Measurements from ENCODE around the gene IQGAP2. TPM values are rescaled to one million over a fixed set of nuclear protein-coding genes. Genes with fewer than 3 reads are reported as not detected.

The IQGAP2 gene
- total and polyA plus RNA-seq, 2 donors (not counting 1 experiment from before 2014, with no cell fraction given): 8.1 to 15.0 TPM

DNA sequence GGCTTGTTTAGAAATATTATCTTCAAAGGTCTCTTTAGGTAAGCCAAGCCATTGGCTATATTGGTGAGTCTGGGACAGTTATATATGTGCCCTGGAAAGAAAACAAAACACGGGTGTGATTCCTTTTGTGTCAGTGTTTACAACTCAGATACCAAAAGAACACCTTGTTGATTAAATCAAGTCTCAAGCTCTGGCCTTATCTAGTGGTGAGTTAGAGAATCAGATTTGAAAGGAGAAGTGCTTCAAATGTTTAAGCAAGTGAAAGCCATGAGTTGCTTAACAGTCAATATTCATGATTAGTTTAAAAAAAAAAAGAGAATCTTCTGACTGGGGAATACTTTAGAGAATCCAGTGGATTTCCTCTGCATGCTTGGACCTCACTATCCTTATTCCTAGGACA, 68.3 kb downstream of the IQGAP2 start:
- Histone ChIP-seq H3K9me3 (ENCODE audit: control extremely low read depth in 1 of 3, control insufficient read depth in 2 of 3, insufficient read depth in 1 of 3, low read length in 2 of 3) (no peaks in the 10 kb centered on the region), H3K4me2 (replicated peaks; ENCODE audit: low read depth, low read length, poor library complexity, severe bottlenecking) (no peak overlapping the region), H3K9ac (ENCODE audit: low read length) (no peak overlapping the region), H3K4me3 (ENCODE audit: control extremely low read depth in 1 of 5, extremely low read depth in 1 of 5, insufficient read depth in 1 of 5, low read depth in 2 of 5, low read length in 4 of 5) (no peak overlapping the region), H3K27ac (ENCODE audit: low read length in 2 of 2) (no peak overlapping the region), H2AFZ (ENCODE audit: insufficient read depth, low read depth, low read length, poor library complexity, severe bottlenecking) (no peak overlapping the region), H3K79me2 (ENCODE audit: control insufficient read depth, insufficient read depth, low read length) (peaks cover 7% of the 10 kb centered on the region), H4K20me1 (ENCODE audit: control insufficient read depth, insufficient read depth, low read length, poor library complexity, severe bottlenecking) (no peaks in the 10 kb centered on the region), H3K4me1 (ENCODE audit: control insufficient read depth in 2 of 2, insufficient read depth in 2 of 2, low read length in 2 of 2) (peaks cover 5 to 8% of the 10 kb centered on the region in 2 donors), H3K36me3 (replicated peaks in 1 of 2; ENCODE audit: control extremely low read depth in 1 of 2, control insufficient read depth in 1 of 2, extremely low read depth in 1 of 2, insufficient read depth in 2 of 2, low read length in 1 of 2) (no peaks in the 10 kb centered on the region), H3K27me3 (replicated peaks in 1 of 4; ENCODE audit: control extremely low read depth in 1 of 4, control insufficient read depth in 3 of 4, insufficient read depth in 4 of 4, low read length in 3 of 4) (no peaks in the 10 kb centered on the region)
- TF ChIP-seq, protein P1, sequence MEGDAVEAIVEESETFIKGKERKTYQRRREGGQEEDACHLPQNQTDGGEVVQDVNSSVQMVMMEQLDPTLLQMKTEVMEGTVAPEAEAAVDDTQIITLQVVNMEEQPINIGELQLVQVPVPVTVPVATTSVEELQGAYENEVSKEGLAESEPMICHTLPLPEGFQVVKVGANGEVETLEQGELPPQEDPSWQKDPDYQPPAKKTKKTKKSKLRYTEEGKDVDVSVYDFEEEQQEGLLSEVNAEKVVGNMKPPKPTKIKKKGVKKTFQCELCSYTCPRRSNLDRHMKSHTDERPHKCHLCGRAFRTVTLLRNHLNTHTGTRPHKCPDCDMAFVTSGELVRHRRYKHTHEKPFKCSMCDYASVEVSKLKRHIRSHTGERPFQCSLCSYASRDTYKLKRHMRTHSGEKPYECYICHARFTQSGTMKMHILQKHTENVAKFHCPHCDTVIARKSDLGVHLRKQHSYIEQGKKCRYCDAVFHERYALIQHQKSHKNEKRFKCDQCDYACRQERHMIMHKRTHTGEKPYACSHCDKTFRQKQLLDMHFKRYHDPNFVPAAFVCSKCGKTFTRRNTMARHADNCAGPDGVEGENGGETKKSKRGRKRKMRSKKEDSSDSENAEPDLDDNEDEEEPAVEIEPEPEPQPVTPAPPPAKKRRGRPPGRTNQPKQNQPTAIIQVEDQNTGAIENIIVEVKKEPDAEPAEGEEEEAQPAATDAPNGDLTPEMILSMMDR (IDR thresholded peaks at IDR 0.05): no peak
- TF ChIP-seq EZH2 (IDR thresholded peaks at IDR 0.05; ENCODE audit: borderline replicate concordance, insufficient read depth, low read depth, low read length, poor library complexity, severe bottlenecking): no peak
- CTCF ChIA-PET: no interaction called here
- no CpG with 5 or more reads among the region's 1 CpG for WGBS (ENCODE audit: insufficient coverage)
- ATAC-seq (ENCODE audit: low read depth) (no peak), DNase-seq (no peak)
- POLR2A ChIA-PET: no interaction called here
- Mint-ChIP-seq H3K4me3 (no peak overlapping the region), H3K27ac (no peak overlapping the region), H3K4me1 (peaks cover 9% of the 10 kb centered on the region), H3K27me3 (no peaks in the 10 kb centered on the region), H3K9me3 (ENCODE audit: insufficient read depth) (no peaks in the 10 kb centered on the region)
- intact Hi-C loops (cut with micrococcal nuclease): no loop called here

DNA sequence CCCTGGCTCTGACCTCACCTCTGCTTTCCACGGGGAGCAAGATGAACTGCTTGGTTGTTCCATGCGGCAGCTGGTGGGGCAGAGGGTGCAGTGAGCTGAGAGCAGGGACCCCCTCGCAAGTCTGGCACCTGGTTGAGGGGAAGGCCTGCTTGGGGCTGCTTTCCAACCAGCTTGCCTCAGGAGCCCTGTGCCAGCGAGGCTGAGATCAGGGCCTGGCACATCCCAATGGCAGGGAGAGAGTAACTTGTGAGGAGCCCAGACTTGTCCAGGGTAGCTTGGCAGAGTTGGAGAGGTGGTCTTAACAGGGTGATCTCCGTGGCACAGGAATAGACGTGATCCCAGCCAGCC, 68.9 kb downstream of the IQGAP2 start:
- Histone ChIP-seq H3K27ac (ENCODE audit: low read length in 2 of 2) (no peak overlapping the region), H4K20me1 (ENCODE audit: control insufficient read depth, insufficient read depth, low read length, poor library complexity, severe bottlenecking) (no peaks in the 10 kb centered on the region), H3K9me3 (ENCODE audit: control extremely low read depth in 1 of 3, control insufficient read depth in 2 of 3, insufficient read depth in 1 of 3, low read length in 2 of 3) (no peaks in the 10 kb centered on the region), H3K9ac (ENCODE audit: low read length) (no peak overlapping the region), H3K79me2 (ENCODE audit: control insufficient read depth, insufficient read depth, low read length) (peaks cover 7% of the 10 kb centered on the region), H3K4me1 (ENCODE audit: control insufficient read depth in 2 of 2, insufficient read depth in 2 of 2, low read length in 2 of 2) (peaks cover 5 to 8% of the 10 kb centered on the region in 2 donors), H2AFZ (ENCODE audit: insufficient read depth, low read depth, low read length, poor library complexity, severe bottlenecking) (no peak overlapping the region), H3K36me3 (replicated peaks in 1 of 2; ENCODE audit: control extremely low read depth in 1 of 2, control insufficient read depth in 1 of 2, extremely low read depth in 1 of 2, insufficient read depth in 2 of 2, low read length in 1 of 2) (no peaks in the 10 kb centered on the region), H3K27me3 (replicated peaks in 1 of 4; ENCODE audit: control extremely low read depth in 1 of 4, control insufficient read depth in 3 of 4, insufficient read depth in 4 of 4, low read length in 3 of 4) (no peaks in the 10 kb centered on the region), H3K4me2 (replicated peaks; ENCODE audit: low read depth, low read length, poor library complexity, severe bottlenecking) (no peak overlapping the region), H3K4me3 (ENCODE audit: control extremely low read depth in 1 of 5, extremely low read depth in 1 of 5, insufficient read depth in 1 of 5, low read depth in 2 of 5, low read length in 4 of 5) (no peak overlapping the region)
- Mint-ChIP-seq H3K4me3 (no peak overlapping the region), H3K4me1 (peaks cover 9% of the 10 kb centered on the region), H3K27me3 (no peaks in the 10 kb centered on the region), H3K27ac (no peak overlapping the region), H3K9me3 (ENCODE audit: insufficient read depth) (no peaks in the 10 kb centered on the region)
- ATAC-seq (ENCODE audit: low read depth) (no peak), DNase-seq (no peak)
- ChIA-PET CTCF (no interaction called here), POLR2A (interaction anchor here (0.6 kb wide), 1 partner anchor 111 kb away, joined by 6 read pairs; no protein-coding TSS in a partner anchor)
- WGBS (ENCODE audit: insufficient coverage): 92% methylated on average over 3 of the region's 6 CpGs
- intact Hi-C loops (cut with micrococcal nuclease): no loop called here
- TF ChIP-seq, protein P1 (IDR thresholded peaks at IDR 0.05): no peak
- no peak for TF ChIP-seq EZH2 (IDR thresholded peaks at IDR 0.05; ENCODE audit: borderline replicate concordance, insufficient read depth, low read depth, low read length, poor library complexity, severe bottlenecking)
